HG03066 (cell line): ENCODE data around the gene GLYAT.

Experiments used
- ATAC-seq: cut with Tn5 transposase; IDR thresholded peaks from one replicate; pipeline ENCODE4 v1.9.1; 2021; ENCODE audit warnings: low read depth; ENCODE audit not compliant: unreplicated experiment

Gene GLYAT, protein sequence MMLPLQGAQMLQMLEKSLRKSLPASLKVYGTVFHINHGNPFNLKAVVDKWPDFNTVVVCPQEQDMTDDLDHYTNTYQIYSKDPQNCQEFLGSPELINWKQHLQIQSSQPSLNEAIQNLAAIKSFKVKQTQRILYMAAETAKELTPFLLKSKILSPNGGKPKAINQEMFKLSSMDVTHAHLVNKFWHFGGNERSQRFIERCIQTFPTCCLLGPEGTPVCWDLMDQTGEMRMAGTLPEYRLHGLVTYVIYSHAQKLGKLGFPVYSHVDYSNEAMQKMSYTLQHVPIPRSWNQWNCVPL

DNA sequence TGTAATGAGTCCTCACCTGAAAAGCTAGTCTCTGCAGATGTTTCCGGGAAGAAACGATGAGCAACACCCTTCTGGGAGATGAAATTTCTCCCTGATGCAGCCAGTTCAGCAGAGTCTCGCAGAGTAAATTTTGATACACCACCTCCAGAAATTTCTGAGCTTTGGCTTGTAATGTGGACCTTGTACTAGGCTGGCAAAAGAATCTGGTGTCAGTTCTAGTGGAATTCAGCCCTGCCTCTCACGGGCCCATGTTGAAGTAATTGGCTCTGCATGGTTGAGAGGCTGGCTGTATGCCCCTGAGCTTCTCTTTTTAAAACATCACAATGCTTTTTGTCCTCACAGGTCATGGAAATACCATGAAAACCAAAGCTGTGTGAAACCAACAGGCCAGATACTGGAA lies at the start of gene GLYAT:
GLYAT (minus strand) TSS at position 125 of the 400 bp plus-strand sequence. CDS start 7,447 bp downstream, outside the sequence.
- no peak for ATAC-seq

DNA sequence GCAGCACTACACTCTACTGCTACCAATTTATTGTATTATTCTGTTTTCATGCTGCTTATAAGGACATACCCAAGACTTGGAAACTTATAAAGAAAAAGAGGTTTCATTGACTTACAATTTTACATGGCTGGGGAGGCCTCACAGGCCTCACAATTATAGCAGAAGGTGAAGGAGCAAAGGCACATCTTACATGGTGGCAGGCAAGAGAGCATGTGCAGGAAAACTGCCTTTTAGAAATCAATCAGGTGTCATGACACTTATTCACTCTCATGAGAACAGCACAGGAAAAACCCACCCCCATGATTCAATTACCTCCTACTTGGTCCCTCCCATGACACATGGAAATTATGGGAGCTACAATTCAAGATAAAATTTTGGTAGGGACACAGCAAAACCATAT lies 49.6 kb upstream of the GLYAT start:
- ATAC-seq, result no peak

DNA sequence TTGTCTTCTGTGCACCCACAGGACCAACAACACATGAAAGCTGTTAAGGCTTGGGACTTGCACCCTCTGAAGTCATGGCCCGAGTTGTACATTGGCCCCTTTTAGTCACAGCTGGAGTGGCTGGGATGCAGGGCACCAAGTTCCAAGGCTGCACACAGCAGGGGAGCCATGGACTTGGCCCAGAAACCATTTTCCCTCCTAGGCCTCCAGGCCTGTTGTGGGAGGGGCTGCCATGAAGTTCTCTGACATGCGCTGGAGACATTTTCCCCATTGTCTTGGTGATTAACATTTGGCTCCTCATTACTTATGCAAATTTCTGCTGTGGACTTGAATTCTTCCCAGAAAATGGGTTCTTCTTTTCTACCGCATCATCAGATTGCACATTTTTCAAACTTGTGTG lies 48.8 kb upstream of the GLYAT start:
- no peak for ATAC-seq

DNA sequence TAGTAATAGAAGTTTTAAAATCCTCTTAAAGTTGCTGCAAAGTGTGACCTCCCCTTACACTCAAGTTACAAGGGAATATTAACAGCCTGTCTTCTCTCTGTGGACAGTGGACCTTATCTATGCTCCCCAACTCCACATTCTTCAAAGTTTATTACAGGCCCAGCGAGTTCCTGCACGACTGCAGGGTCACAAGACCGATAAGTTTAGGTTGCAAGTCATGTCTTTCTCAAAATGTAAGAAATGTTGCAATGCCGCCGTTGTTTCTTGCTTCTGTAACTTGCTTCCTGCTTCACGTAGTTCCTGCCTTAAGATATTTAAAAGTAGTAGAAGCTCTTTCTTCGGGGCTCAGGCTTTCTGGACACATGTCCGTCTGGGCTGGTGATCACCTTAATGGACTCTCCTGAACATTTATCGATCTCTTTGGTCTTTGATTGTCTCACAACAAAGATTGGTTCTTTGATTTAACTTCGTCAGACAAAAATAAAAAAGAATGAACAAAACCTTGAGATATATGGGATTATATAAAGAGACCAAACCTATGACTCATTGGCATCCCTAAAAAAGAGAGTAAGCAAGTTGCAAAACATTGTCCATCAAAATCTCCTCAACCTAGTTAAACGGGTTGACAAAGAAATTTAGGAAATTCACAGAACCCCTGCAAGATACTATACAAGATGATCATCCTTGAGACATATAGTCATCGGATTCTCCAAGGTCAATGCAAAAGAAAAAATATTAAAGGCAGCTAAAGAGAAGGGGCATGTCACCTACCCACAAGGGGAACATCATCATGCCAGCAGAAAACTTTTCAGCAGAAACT lies 45.4 kb upstream of the GLYAT start:
- ATAC-seq, result no peak

DNA sequence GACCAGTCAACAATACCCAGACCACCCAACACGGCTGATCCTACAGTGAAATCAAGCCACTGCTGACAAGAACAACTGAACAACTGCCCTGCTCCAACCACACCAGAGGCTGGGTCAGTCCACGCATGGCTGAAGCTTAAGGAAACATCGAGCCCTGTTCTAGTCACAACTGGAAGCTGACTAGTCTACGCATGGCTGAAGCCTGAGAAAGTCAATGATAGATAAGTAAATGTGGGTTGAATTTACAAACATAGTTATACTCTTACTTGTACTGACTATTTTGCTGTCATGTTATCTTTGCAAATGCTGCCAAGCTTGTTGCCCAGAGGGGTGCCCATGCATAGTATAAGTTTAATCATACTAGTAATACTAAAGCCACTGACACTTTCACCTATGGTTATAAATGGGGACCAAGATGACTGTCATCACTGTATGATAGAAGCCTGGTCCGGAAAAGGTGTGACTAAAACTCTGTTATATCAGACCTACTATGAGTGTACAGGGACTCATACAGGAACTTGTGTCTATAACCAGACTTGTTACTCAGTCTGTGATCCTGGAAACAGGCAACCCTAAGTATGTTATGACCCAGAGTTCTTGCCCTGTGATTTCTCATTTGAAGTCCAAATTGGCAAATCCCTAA lies 43.4 kb upstream of the GLYAT start:
- no peak for ATAC-seq

DNA sequence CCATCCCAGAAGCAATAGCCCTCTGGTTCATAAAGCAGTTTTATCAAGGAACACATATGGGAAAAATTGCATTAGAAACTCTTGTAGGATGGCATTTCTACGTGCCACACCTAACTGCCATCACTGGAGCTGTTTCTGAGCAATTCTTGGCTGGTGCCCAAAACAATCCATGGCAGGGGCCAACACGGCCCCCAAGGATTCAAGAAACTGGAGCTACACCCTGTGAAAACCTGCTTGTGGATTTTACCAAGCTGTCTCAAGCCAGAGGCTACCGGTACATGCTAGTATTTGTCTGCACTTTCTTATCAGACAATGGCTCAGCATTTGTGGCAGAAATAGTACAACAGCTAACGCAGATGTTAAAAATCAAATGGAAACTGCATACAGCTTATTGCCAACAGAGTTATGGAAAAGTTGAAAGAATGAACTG lies 42.4 kb upstream of the GLYAT start:
- ATAC-seq, result no peak

DNA sequence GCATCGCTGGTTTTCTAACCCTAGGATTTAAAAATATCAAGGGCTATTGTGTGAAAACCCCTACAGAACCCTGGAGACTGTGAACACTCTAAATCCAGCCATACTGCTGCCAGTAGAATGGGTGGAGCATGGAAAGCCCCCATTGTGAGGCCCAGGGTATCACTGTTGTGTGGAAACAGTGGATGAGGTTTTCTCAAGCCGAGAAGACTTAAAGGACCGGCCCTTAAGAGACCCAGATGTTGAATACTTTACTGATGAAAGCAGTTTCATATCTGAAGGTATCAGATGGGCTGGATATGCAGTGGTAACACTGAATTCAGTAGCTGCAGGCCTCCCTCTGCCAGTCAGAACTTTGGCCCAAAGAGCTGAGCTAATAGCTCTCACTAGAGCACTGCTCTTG lies 41.6 kb upstream of the GLYAT start:
- ATAC-seq, result no peak

DNA sequence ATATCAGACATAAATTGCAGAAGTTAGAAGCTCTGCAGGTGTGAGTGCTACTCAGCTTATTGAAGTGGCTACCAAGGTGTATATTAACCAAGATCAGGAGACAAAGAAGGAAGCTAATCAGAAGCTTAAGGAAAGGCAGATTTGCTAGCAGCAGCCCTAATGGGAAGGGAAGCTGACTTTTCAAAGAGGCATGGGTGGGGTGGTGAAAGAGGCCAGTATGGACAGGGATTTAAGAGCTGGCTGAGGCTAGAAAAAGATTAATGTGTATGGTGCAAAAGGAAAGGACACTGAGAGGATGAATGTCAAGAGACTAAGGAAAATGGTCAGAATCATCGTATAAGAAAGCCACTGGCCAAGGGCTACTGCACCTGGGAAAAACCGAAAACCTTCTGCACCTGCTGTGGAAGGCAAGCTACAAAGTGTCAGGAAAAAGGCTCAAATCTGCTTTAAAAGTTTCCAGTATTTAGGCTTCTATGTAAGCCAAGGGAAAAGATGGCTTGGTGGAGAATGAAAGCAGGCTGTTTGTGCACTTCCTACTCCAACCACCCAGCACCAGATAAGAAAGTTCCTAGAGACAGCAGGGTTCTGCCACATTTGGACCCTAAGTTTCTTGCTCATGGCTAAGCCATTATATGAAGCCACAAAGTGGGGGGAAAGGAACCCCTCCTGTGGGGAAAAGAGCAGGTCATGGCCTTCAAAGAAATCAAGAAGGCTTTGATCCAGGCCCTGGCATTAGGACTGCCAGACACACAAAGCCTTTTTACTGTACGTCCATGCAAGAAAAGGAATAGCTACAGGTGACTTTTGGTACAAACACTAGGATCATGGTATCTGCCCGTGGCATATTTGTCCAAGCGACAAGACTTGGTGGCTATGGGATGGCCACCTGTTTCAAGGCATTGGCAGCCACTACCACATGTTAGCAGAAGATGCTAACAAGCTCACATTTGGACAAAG lies 40.9 kb upstream of the GLYAT start:
- ATAC-seq, result no peak

DNA sequence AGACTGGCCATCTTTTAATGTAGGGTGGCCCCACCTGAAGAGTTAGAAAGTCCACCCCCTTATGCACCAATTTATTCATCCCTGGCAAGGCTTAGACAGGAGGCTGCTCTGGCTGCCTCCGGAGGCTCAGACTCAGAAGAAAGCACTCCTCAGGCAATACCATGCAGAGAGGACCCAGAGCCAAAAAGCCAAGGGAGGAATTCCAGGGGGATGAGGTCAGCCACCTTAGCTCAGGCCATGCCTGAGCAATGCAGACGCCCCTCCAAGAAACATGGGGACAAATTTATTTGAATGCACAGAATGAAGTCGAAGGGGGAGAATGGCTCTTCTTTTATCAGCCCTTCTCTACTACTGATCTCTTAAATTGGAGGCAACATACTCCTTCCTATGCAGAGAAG lies 39.7 kb upstream of the GLYAT start:
- ATAC-seq, result no peak

DNA sequence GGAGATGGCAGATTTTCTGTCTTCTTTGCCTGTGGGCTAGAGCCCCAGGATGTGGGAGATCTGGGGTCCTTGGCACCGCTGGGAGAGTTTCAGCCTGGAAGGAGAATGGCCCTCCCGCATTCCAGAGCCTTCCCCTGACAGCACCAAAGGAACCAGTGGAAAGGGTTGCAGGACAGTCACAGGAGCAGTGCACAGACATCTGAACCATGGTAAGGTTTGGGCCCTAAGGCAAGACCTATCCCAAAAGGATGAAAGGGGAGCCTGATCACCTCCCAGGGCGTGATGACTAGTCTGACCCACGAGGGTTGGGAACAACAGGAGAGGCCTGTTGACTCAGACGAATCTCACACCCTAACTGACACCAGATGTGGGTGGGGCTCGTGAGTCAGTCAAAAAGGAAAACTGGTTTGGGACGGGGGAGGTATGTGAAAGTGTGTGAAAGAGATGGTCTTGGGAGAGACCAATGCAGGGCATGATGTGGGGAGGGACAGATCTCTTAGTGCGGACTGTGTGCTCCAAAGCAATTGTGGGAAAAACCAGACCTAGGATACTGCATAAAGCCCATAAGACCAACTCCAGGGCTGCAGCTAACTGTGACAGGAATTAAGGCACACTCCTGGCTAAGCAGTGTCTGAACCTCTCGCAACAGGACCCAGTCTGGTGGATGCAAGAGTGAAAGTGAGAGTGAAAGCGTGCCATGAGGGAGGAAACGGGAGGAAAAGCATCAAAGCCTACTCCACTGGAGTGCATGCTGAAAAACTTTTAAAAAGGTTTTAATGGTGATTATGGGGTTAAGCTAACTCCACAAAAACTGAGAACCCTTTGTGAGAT lies 39.1 kb upstream of the GLYAT start:
- no peak for ATAC-seq

DNA sequence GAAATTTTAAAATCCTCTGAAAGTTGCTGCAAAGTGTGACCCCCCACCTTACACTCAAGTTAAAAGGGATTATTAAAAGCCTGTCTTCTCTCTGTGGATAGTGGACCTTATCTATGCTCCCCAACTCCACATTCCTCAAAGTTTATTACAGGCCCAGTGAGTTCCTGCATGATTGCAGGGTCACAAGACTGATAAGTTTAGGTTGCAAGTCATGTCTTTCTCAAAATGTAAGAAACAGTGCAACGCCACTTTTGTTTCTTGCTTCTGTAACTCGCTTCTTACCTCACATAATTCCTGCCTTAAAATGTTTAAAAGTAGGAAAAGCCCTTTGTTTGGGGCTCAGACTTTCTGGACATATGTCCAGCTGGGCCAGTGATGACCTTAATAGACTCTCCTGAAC lies 38.4 kb upstream of the GLYAT start:
- ATAC-seq, result no peak

DNA sequence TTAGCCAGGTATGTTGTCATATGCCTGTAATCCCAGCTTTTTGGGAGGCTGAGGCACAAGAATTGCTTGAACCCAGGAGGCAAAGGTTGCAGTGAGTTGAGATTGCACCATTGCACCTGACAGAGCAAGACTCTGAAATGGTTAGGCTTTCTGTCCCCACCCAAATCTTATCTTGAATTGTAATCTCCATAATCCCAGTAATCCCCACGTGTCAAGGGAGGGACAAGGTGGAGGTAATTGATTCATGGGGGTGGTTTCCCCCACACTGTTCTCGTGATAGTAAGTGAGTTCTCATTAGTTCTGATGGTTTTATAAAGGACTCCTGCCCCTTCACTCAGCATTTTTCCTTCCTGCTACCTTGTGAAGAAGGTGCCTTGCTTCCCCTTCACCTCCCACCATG lies 37.6 kb upstream of the GLYAT start:
- ATAC-seq, result no peak

DNA sequence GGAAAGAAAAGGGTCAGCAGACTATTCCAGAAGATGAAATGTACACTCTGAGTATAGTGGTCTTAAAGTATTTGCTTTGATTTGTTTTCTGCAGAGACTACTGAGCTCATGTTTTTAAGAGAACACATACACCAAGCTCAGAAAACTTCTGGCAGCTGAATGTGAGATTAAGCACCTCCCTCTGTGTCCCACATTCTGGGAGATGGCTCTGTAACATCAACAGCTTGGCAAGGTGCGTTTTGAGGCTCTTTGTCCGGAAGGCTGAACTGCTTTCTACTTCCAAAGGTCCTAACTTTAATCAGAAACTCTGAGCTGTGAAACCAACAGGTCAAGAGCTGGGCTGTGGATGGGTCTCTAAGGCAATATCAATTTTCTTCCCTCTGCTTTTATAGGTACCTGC lies 36.4 kb upstream of the GLYAT start:
- no peak for ATAC-seq

DNA sequence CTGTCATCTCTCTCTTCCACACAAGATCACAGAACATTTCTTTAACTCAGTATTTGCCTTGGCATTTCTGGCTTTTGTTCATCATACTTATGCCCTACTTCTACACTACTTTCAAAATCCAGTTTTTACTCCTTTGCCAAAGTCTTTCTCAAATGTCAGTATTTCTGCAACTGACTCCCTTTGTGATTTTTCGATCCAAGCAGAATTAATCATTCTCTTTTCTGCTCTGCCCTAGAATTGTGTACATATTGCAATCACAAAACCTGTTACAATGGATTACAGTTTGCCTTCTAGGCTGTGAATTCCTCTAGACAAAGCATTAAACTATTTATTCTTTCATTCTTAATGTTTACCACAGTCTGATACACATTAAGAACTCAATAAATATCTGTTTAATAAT lies 33.3 kb upstream of the GLYAT start:
- ATAC-seq, result no peak

DNA sequence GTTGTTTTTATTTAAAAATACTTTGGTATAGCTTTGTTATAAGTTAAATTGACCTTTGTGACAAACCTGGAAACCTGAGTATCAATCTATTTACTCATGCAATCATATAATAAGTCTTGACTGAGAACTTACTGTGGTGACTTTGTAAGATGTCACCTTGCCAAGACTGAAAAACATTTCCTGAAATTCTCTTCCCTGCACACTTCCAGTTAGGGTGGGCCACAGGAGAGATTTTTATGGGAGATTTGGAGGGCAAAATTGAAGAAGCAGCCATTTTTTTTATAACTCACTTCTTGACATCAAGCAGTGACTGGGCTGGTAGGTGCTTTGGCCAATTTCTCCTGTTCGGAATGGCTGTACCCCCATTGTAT lies 31.4 kb upstream of the GLYAT start:
- no peak for ATAC-seq

DNA sequence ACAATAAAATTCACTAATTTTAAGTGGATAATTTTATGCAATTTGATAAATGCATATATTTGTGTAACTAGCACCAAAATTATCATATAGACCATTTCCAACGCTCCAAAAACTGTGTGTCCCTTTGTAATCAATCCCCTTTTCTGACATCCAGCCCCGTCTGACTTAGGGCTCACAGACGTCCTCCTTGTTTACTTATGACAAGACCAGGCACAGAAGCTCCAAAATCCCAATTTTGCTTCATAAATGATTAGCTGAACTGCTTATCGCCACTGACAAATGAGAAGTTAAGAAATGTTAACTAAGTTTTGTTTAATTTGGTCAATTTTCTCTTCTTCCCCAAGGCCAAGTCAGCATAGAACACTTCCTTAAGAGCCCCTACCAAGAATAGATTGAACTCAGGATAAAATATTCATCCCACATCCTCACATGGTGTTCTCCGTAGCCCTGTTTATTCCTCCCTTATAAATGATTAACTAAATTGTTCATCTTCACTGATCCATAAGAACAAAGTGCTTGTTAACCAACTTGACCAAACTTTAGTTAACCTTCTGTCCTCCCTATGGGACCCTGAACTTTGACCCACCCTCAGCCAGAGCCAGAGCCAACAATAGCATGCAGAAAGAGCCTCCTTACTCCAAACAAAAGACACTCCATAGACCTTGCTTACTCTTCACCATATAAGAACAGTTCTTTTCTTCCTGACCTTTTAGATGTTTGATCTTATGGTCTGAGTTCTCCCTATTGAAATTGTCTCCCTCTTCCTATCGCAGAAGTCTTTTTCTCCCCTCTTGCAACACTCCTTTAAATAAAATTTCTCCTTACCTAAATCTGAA lies 30.8 kb upstream of the GLYAT start:
- ATAC-seq, result no peak

DNA sequence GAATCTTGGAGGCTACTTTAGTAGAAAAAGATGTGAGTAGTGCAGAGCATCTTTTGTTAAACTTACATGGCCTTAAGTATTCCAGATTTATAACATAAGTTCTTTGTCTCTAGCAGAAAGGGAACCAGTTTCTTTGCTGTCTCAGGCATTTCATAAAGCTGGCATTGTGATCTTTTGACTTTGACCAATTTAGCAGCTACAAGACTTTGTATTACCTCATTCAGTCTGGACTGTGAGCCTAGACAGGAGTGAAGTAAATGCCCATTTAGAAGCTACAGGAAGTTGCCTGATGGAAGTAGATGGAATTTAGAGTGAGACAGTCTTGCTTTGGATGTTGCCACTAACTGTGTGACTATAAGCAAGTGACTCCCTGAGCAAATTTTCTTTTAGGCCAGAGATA lies 25.7 kb upstream of the GLYAT start:
- no peak for ATAC-seq

DNA sequence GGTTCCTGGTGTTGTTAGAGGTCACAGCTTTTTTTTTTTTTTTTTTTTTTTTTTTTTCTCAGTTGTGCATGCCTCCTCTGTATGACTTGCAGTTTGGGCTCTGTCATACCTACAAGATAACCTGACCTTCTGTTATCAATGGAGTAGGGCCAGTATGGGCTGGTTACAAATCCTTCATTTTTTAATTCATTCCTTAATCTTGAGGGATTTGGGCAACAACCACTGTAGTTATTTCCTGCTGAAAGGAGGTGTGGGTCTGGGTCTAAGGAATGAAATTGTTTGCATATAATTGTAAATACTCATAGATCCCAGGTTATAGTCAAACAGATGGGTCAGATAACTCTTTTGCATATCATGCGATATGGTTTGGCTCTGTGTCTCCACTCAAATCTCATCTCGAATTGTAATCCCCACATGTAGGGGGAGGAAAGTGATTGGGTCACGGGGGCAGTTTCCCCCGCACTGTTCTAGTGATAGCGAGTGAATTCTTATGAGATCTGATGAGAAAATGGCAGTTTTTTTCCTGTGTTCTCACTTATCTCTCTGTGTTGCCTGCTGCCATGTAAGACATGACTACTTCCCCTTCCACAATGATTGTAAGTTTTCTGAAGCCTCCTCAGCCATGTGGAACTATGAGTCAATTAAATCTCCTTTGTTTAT lies 14.1 kb upstream of the GLYAT start:
- no peak for ATAC-seq
